ENCODE results near the gene PNLDC1.
"Not testable (repeated sequence)": the region's sequence is repeated elsewhere in the genome, so short reads cannot be mapped to it uniquely, and the experiment has no call there.

PNLDC1 gene

DNA sequence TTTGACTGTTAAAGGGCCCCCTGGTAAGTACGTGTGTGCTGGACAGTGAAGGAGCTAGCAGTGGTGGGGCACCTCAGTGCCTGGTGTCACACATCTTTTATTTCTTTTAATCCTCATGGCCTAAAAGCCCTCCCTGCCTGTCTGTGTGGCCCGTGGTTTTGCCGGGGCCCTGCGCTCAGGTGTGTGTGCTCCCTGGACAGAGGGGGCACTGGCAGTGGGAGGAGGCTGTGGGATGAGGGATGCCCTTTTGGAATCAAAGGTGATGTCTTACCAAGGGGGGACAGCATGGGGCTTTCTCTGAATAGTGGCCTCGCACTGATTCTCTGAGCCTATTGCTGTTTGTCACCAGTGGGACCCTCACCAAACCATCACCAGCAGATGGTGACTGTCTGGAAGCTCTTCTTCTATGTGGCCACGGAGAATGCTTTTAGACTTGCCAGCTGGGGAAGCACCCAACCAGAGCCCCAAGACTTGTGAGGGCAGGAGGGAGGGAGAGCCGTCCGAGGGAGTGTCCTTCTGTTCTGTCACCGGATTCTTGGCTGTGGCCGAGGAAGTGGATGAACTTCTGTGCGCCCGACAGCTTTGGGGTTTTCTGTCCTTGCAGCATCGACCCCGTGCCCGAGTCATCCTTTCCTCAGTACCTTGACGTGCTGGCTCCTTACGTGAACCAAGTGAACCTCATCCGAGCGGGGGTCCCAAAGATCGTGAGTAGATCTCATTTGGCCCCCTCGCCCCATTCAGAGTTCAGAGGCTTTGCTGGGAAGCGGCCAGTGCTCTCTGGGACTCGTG lies 18.1 kb downstream of the PNLDC1 start:
- no peak for DNase-seq (ENCODE audit: low read depth in 4 of 4, low spot score in 1 of 4)

DNA sequence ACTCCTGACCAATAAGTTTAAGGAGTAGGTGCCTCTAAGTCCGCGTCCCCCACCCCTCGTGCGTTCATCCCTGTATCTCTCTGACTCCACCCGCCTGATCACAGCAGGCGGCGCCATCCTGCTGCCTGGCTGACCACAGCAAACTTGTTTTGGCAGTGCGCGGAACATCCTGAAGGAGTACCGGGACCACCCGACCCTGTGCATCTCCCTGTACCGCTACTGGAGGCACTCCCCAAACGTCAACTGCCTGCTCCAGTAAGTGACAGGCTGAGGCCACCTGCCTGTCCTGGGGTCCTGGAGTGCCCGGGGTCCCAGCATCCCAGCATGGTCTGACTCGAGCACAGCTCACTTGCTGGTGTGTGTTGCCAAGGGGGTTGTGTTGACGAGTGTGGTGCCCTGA lies 19.0 kb downstream of the PNLDC1 start:
- DNase-seq (ENCODE audit: low read depth in 4 of 4, low spot score in 1 of 4): no peak

DNA sequence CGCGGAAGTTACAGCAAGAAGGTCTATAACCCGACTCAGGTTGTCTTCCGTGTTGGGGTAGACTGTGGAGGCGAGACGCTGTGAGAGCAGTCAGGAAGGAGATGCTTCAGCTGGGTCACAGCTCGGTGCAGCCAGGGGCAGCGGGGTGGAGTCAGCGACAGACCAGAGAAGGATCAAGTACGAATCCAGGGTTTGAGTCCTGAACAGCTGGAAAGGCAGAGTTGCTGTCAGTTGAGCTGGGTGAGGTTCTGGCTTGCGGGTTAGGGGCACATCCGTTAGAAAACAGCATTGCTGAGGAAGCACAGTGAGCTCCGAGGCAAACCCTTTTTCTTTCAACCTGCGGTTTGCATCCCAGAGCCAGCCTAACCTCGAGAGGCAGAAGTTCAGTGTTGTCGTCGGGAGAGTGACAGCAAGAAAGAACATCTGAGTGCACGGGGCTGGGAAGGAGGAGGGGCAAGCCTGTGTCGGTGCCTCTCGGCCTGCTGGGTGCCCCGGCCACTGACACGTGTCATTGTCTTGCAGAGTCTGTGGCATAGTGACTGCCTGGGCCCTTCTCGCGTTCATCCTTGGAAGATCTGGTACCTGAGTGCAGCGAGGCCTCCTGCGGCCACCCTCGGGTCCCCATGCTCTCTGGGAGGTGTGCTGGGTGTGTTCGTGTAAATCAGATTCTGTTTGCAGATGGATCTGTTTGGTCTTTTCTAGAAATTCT lies 20.0 kb downstream of the PNLDC1 start:
- DNase-seq (ENCODE audit: low read depth in 4 of 4, low spot score in 1 of 4): no peak

DNA sequence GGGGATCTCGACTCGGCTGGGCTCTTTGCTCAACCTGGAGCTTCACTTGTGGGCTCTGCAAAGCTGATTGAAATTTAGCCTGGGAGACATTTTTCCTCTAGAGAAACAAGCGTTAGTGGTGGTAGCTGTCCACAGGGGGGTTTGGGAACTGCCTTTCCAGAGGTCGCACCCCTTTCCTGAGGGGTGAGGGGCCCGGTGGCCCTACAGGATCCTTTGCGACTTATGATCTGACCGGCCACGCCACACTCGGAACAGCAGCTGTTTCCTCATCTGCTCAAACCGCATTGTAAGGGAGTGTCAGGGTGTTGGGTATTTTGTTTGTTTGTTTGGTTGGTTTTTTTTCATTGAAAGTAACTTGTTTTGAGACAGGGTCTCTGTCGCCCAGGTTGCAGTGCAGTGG lies 21.0 kb downstream of the PNLDC1 start:
- no peak for DNase-seq (ENCODE audit: low read depth in 4 of 4, low spot score in 1 of 4)

DNA sequence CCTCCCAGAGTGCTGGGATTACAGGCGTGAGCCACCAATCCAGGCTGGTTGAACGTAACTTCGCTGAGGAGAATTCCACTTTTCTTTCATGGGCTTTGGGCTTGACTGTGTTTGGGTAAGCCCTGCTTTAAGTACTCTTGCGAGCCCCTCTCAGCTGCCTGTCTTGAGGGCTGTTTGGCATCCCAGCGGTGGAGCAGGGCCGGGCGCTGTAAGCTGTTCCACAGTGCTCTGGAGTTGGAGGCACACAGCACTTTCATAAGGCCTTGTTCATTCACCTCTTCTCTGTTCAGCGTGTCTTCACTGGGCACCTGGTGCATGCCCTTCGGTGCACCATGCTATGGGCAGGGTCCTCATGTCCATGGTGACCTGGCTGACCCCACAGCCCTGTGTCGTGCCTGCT lies 21.6 kb downstream of the PNLDC1 start:
- DNase-seq (ENCODE audit: low read depth in 4 of 4, low spot score in 1 of 4): no peak

DNA sequence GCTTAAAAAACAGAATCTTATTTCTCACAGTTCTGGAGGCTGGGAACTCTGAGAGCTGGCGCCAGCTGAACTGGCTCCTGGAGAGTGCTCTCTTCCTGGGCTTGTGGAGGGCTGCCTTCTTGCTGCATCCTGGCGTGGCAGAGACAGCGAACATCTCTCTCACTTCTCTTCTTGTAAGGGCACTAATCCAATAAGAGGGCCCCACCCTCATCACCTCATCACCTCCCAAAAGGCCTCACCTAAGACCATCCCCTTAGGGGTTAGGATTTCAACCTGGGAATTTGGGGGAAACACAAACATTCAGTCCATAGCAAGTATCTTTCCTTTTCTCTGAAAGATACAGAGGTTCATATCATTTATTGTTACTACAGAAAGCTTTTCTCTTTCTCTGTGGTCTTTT lies 23.9 kb downstream of the PNLDC1 start:
- DNase-seq (ENCODE audit: low read depth in 4 of 4, low spot score in 1 of 4): no peak

DNA sequence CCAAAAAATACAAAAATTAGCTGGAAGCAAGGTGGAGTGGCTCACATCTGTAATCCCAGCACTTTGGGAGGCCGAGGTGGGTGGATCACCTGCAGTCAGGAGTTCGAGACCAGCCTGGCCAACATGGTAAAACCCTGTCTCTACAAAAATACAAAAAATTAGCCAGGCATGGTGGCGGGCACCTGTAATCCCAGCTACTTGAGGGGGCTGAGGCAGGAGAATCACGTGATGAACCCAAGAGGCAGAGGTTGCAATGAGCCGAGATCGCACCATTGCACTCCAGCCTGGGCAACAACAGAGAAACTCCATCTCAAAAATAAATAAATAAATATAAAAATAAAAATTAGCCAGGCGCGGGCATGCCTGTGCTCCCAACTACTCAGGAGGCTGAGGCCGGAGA lies 24.6 kb downstream of the PNLDC1 start:
- DNase-seq (ENCODE audit: low read depth in 4 of 4, low spot score in 1 of 4): not testable (repeated sequence)

DNA sequence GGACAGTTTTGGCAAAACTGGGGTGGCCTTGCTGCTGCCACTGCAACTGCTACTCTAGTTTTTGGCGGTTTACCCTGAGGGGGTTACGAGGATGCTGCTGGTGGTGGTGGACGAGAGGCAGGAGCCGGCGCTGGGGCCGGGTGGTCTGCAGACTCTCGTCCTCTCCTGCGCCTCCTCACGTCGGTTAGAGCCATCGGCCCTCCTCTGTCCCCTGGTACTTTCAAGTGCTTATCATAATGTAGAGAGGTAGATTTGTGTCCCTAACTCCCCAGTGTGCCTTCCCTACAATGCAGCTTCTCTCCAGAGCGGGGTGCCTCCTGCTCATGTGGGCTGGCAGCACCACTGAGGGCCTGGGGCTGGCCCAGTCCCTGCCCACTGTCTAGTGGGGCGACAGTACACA lies 25.9 kb downstream of the PNLDC1 start:
- DNase-seq (ENCODE audit: low read depth in 4 of 4, low spot score in 1 of 4): no peak

DNA sequence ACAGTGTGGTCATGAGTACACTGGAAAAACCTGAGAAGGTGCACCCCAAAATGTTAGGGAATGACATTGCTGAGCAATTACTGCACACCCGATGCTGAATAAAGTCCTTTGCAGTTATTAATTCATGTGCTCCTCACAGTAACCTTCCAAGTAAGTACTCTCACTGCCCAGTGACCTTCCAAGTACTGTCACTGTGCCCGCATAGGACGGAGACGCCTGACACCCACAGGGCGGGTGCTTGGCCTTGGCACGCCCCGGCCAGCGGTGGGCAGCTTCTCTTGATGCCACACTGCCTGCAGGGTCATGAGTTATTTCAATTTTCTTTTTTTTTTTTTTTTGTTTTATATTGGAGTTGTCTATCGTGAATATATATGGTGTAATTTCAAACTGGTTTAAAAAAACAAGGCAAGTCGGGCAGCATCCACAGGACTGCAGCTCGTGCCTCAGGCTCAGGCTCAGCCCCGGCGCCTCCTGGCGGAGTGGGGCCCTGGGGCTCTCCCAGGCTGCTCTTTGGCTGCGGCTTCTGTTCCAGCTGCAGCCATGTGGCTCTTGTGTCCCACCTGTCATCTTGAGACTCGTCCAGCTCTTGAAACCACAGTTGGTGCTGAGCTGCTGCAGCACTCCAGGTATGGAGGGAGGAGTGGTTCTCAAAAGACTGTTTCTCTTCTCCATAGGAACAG lies 27.0 kb downstream of the PNLDC1 start:
- DNase-seq (ENCODE audit: low read depth in 4 of 4, low spot score in 1 of 4): no peak

DNA sequence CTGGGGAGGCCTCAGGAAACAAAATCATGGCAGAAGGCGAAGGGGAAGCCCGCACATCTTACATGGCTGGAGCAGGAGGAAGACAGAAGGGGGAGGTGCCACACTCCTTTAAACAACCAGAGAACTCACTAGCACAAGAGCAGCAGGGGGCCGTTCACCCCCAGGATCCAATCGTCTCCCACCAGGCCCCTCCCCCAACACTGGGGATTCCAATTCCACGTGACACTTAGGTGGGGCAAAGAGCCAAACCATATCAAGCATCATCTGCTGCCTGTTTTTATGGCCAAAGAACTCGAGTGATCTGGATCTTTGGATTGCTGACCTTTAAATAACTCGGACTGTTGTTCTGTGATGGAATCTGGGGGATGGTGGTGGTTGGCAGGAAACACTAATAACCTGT lies 28.0 kb downstream of the PNLDC1 start:
- no peak for DNase-seq (ENCODE audit: low read depth in 4 of 4, low spot score in 1 of 4)

DNA sequence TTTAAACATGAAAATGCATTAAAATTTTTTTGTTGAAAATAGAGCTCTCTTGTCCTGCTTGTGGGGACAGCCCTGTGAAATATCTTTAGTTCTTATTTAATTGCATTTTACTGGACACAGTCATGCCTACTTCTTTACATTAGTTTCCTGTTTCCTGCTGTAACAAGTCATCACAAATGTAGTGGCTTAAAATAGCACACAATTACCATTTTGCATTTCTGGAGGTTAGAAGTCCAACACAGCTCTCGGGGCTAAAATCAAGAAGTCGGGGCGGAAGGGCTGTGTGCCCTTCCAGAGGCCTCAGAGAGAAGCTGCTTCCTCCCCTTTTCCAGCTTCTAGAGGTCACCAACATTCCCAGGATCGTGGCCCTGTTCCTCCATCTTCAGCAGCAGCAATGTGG lies 29.4 kb downstream of the PNLDC1 start:
- no peak for DNase-seq (ENCODE audit: low read depth in 4 of 4, low spot score in 1 of 4)

DNA sequence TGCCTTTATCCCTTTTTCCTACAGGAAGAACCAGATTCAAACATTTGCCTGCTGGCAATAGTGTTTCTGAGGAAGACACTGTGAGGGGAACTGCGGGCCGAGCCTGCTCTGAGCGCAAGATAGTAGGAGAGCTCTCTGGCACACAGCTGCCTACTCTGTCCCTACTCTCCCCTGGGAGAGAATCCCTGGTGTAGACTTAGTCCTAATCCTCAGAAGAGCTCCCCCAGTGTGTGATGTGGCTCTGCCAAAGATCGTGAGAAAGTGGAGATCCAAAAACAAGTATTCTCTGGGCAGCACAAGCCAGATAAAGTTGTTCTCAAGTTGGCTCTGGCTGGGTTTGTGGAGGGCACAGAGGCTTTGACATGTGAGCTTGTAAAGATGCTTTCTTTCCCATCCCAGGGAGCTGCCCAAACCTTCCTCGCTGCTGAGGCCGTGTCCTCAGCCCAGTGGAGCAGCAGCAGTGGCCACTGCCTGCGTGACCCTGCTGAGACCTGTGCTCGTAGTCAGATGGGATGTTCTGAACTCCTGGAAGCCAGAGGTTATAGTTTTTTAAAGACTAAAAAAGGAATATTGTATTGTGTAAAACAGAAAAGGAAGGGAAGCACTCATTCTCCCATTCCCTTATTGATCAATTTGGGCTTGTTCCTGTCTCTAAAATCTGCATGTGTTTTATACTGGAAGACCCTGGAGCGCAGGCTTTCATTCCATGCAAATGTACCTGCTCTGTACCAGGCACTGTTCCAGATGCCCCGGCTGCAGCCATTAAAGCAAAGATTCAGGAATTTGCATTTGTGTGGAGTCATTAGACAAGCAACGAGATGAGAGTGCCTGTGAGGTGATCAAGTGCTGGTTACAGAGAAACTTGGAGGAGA lies 30.7 kb downstream of the PNLDC1 start:
- no peak for DNase-seq (ENCODE audit: low read depth in 4 of 4, low spot score in 1 of 4)

DNA sequence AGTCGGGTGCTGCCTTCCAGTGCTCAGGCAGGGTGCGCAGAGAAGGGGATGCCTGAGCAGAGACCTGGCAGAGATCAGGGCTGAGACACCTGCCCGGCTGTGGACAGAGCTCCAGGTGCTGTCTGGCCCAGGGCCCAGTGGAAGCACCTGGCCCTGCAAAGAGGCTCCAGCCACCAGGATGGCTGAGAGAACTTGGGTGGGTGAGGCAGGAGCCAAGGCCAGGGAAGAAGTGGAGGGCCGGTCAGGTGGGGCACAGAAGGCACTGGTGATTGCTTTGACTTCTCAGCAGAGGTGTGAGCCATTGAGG lies 31.2 kb downstream of the PNLDC1 start:
- DNase-seq (ENCODE audit: low read depth in 4 of 4, low spot score in 1 of 4): no peak

DNA sequence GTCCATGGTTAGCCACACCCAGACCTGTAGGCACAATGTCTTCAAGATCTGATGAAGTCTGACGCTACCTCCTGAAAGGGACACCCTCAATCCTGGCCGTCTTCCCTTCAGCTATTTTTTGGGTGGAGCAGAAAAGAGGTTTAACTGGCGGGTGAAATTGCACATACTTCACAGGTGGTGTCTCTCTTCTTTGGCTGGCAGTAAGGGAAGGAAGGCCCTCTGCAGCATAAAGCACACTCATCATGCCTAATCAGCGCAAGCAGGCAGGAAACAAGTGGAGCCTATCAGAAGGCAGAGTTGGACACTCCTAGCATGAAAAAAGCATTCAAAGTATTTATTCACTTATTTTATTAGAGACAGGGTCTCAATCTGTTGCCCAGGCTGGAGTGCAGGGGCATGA lies 32.9 kb downstream of the PNLDC1 start:
- DNase-seq (ENCODE audit: low read depth in 4 of 4, low spot score in 1 of 4): no peak

DNA sequence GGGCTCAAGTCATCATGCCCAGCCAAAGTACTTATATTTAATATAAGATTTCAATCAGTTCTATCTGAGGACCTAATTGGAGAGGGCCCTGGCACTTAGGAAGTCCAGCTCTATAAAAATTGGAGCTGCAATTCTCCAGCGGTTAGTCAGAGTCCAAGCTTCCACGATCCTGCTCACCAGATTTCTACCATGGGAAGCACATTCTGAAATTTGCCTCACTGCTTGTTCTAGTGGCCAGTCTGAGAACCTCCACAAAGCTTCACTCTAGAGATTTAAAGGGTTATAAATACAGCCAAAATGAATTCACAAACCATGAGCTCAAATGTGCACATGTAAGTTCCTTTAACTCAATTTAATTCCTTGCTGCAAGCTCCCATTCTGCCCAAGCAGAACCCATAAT lies 33.5 kb downstream of the PNLDC1 start:
- no peak for DNase-seq (ENCODE audit: low read depth in 4 of 4, low spot score in 1 of 4)

DNA sequence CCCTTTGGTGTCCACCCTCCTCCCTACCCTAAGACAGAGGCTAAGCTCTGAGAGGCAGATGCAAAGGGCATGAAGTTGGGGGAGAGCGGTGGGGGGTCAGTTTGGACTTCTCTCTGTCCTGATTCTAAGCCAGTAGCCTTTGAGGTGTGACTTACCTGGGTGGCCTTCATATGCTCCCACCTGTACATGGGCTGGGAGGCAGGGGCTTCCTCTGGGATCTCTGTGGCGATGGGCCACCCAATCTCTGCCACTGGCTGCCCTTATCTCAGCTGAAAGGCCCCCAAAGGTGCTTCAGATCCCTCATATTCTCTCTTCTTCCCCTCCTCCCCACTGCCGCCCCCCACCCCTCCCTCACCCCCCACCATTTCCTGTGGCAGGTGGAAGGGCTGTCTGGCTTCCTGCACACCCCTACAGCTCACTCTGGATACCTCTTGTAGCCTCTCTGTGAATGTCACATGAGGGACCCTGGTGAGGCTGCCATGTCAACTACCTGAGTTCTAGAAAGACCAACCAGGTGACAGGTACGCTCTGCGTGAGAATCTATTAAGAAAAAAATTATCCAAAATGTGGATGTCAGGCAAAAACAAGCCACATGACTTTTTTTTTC lies 34.0 kb downstream of the PNLDC1 start:
- no peak for DNase-seq (ENCODE audit: low read depth in 4 of 4, low spot score in 1 of 4)

DNA sequence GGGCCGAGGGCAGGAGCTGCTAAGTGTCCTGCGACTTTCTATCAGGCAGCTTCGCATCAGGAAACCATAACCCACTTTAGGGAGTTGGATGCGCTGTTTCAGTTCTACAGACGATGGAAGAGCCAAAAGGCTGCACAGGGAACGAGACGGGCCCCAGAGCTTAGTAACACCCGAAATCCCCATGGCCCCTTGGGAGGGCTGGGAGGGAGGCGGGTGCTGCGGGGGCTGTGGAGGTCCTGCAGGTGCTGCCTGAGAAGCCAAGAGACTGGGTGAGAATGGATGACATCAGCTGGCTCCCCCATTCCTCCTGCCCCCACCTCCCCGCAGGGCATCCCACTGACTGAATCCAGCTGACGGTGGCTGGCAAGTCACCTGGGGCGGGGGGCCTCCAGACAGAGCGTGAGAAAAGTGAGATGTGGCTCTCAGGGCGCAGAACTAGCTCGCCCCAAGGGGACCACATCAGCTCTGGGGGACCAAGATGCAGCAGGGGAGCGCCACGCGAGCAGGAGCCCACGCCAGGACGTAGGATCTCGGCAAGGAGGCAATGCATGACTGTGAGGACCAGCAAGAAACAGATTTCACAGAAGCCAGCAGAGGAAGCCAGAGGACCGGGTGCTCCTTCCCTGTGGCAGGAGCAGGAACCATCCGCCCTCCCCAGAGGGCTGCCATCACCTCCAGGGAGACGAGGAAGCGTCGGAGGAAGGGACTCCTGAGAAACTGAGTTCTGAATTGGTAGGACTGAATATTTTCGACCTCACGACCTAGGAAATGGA lies 36.8 kb downstream of the PNLDC1 start:
- DNase-seq (ENCODE audit: low read depth in 4 of 4, low spot score in 1 of 4): no peak

DNA sequence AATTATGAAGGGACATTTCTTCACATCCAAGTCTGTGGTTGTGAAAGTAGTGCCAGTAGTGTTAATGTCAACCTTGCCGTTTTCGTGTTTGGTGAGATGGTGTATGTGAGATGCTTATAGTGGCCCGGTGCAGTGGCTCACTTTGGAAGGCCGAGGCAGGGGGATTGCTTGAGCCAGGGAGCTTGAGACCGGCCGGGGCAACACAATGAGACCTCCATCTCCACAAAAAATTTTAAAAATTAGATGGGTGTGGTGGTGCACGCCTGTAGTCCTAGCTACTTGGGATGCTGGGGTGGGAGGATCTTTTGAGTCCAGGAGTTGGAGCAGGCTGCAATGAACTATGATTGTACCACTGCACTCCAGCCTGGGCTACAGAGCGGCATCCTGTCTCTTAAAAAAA lies 37.4 kb downstream of the PNLDC1 start:
- DNase-seq (ENCODE audit: low read depth in 4 of 4, low spot score in 1 of 4): no peak

DNA sequence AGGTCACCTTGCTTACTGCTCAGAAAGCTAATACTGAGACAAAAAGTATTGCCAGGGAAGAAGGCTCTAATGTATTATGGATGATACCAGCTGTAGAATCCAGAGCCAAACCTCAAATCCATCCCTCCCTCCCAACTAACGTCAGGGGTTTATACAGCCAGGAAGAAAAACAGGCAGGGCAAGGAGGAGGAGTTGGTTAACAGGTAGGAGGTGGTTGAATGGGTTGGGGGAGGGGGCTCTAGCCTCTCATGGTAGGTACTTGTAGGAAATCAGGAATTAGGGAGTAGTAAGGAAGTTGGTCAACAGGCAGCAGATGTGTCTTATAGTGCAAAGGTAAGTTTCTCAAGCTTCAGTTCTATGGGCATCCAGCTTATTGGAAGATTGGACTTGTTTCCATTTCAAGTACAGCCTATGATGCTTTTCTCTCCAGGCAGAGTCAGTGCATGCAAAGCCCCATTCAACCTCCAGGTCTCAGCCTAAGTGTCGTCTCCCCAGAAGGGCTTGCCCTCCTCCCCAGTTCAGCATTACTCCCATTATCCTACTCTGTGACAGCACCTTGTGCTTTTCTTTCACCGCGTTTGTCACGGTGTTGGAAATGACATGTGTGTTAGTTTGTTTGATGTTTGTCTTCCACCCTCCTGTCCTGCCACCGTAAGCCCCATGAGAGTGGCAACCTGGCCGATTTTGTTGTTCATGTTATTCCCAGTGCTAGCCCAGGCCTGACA lies 38.1 kb downstream of the PNLDC1 start:
- no peak for DNase-seq (ENCODE audit: low read depth in 4 of 4, low spot score in 1 of 4)

DNA sequence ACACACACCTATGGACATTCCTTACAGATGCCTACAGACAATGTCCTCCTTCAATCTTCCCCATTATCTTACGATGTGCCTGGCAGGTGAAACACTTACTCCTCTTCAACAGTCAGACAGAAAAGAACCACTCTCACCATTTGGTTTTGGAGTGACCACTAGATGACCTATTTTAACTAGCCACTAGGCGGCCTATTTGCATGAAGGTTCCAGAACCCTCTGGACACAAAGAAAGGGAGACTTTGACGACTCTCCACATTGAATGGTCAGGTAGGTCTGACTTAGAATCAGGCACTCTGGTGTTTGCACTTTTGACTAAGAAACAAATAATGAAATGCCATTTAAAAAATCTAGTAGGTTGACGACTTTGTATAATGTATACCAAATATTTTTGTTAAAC lies 42.0 kb downstream of the PNLDC1 start:
- DNase-seq (ENCODE audit: low read depth in 4 of 4, low spot score in 1 of 4): no peak
